PC-3 (cell line): ENCODE results near the gene TNP2. TPM values are rescaled to one million over a fixed set of nuclear protein-coding genes. Genes with fewer than 3 reads are reported as not detected.

Experiments used
- ATAC-seq: fragments of 200-7000 bp; cut with Tn5 transposase; 2 replicates; pipeline ENCODE4 v1.9.1; 2020; ENCODE audit warnings: mild to moderate bottlenecking, moderate library complexity
- BruUV-seq: library from RNA; stranded (reverse); fragments of 400-500 nt; replicated peaks from 2 replicates; lab custom pipeline; 2021; lab: Mats Ljungman, UMichigan
- CTCF ChIA-PET: fragments of 300-600 bp; sonication (Branson Sonifier 250); formaldehyde crosslinking; loops from one replicate; lab custom pipeline; 2022; ENCODE audit warnings: antibody characterized with exemption; lab: Charles Lee
- POLR2A ChIA-PET: fragments of 300-600 bp; sonication (Branson Sonifier 250); formaldehyde crosslinking; loops from one replicate; lab custom pipeline; 2022; ENCODE audit warnings: antibody characterized with exemption; ENCODE audit not compliant: unreplicated experiment; lab: Charles Lee
- DNase-seq: peaks from one replicate; pipeline ENCODE4 v3.0.0-alpha.2; 2015
- H2AFZ ChIP-seq: fragments of 300-600 bp; sonication (generic); 2 replicates; pipeline ENCODE4 v1.6.0; 2016; ENCODE audit warnings: antibody characterized with exemption, low read length
- H3F3A ChIP-seq: fragments of 300-600 bp; sonication (generic); one replicate; pipeline ENCODE4 v1.6.0; 2017; ENCODE audit warnings: antibody characterized with exemption, low read length, control low read depth, mild to moderate bottlenecking; ENCODE audit not compliant: unreplicated experiment
- H3K27ac ChIP-seq: fragments of 300-600 bp; sonication (generic); 2 replicates; pipeline ENCODE4 v1.5.1; 2016; ENCODE audit warnings: mild to moderate bottlenecking, low read length
- H3K27me3 ChIP-seq: fragments of 300-600 bp; sonication (generic); 2 replicates; pipeline ENCODE4 v1.6.1; 2016; ENCODE audit warnings: low read length, mixed read lengths
- H3K36me3 ChIP-seq: fragments of 300-600 bp; sonication (generic); 2 replicates; pipeline ENCODE4 v1.6.1; 2016; ENCODE audit warnings: low read depth, mixed run types, low read length, mixed read lengths
- H3K4me1 ChIP-seq: fragments of 300-600 bp; sonication (generic); 2 replicates; pipeline ENCODE4 v1.5.1; 2016; ENCODE audit warnings: low read length; ENCODE audit not compliant: insufficient read depth
- H3K4me2 ChIP-seq: fragments of 300-600 bp; sonication (generic); 2 replicates; pipeline ENCODE4 v1.6.0; 2016; ENCODE audit warnings: low read length
- H3K4me3 ChIP-seq: fragments of 300-600 bp; sonication (generic); 2 replicates; pipeline ENCODE4 v1.5.1; 2016; ENCODE audit warnings: mild to moderate bottlenecking, low read length, mixed read lengths
- H3K79me2 ChIP-seq: fragments of 300-600 bp; sonication (generic); 2 replicates; pipeline ENCODE4 v1.6.1; 2017; ENCODE audit warnings: low read length, mixed read lengths
- H3K9ac ChIP-seq: fragments of 300-600 bp; sonication (generic); 2 replicates; pipeline ENCODE4 v1.6.0; 2016; ENCODE audit warnings: mild to moderate bottlenecking, low read length
- H3K9me2 ChIP-seq: fragments of 300-600 bp; sonication (generic); replicated peaks from 2 replicates; pipeline ENCODE4 v1.6.1; 2016; ENCODE audit warnings: mixed run types, low read length, mixed read lengths
- H3K9me3 ChIP-seq: fragments of 300-600 bp; sonication (generic); 2 replicates; pipeline ENCODE4 v1.6.1; 2016; ENCODE audit warnings: low read length, mixed read lengths
- H4K20me1 ChIP-seq: fragments of 300-600 bp; sonication (generic); 2 replicates; pipeline ENCODE4 v1.6.1; 2016; ENCODE audit warnings: low read length, mixed read lengths
- EZH2 ChIP-seq: fragments of 300-600 bp; sonication (generic); IDR thresholded peaks from one replicate; pipeline ENCODE4 v1.6.1; 2017; ENCODE audit warnings: antibody characterized with exemption, mild to moderate bottlenecking, low read length; ENCODE audit not compliant: unreplicated experiment
- EZH2phosphoT487 ChIP-seq: fragments of 300-600 bp; sonication (generic); IDR thresholded peaks from 2 replicates; pipeline ENCODE4 v1.6.1; 2018; ENCODE audit warnings: mild to moderate bottlenecking, antibody characterized with exemption, low read length, borderline replicate concordance
- intact Hi-C: fragments of 100-400 bp; cut with micrococcal nuclease; formaldehyde crosslinking; loops from 2 replicates; pipeline ENCODE4 v1.9.0; 2023
- total RNA-seq: library from RNA; depleted of rRNA; stranded (reverse); fragments of >200 nt; gene quantifications from 2 replicates; pipeline ENCODE4 v1.2.3, GENCODE V29; 2014
- TF ChIP-seq, protein P1 (sequence below): fragments of 300-600 bp; sonication (generic); conservative IDR thresholded peaks from 2 replicates; pipeline ENCODE4 v1.5.1; 2017; ENCODE audit warnings: antibody characterized with exemption, low read depth, mild to moderate bottlenecking, low read length

TNP2 gene
- total RNA-seq, 1 experiment from 2014 or later: not detected

GRCh38 chr16:11236461-11237254 lies 32.5 kb downstream of the TNP2 start:
- Histone ChIP-seq H3K4me1 (no peaks in the 10 kb centered on the region), H4K20me1 (no peaks in the 10 kb centered on the region), H3K4me2 (no peak overlapping the region), H3K9me2 (no peaks in the 10 kb centered on the region), H3K27me3 (no peaks in the 10 kb centered on the region), H3K27ac (no peak overlapping the region), H2AFZ (no peak overlapping the region), H3K4me3 (no peak overlapping the region), H3F3A (no peaks in the 10 kb centered on the region), H3K9me3 (no peaks in the 10 kb centered on the region), H3K79me2 (no peaks in the 10 kb centered on the region), H3K9ac (no peak overlapping the region), H3K36me3 (no peaks in the 10 kb centered on the region)
- ChIA-PET CTCF (no interaction called here), POLR2A (no interaction called here)
- intact Hi-C loops: no loop called here
- TF ChIP-seq, protein P1, sequence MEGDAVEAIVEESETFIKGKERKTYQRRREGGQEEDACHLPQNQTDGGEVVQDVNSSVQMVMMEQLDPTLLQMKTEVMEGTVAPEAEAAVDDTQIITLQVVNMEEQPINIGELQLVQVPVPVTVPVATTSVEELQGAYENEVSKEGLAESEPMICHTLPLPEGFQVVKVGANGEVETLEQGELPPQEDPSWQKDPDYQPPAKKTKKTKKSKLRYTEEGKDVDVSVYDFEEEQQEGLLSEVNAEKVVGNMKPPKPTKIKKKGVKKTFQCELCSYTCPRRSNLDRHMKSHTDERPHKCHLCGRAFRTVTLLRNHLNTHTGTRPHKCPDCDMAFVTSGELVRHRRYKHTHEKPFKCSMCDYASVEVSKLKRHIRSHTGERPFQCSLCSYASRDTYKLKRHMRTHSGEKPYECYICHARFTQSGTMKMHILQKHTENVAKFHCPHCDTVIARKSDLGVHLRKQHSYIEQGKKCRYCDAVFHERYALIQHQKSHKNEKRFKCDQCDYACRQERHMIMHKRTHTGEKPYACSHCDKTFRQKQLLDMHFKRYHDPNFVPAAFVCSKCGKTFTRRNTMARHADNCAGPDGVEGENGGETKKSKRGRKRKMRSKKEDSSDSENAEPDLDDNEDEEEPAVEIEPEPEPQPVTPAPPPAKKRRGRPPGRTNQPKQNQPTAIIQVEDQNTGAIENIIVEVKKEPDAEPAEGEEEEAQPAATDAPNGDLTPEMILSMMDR: no peak
- TF ChIP-seq EZH2: no peak
- no peak for TF ChIP-seq EZH2phosphoT487
- no peak for ATAC-seq
- DNase-seq: no peak
- no TSS peak for BruUV-seq

DNA sequence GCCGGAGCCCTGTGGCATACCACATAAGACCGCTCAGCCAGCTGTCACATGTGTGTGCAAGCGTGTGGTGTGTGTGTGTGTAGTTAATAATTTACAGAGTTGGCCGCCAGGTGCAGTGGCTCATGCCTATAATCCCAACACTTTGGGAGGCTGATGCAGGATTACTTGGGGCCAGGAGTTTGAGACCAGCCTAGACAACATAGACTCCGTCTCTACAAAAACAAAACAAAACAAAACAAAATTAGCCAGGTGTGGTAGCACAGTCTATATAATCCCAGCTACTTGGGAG lies 33.5 kb downstream of the TNP2 start:
- Histone ChIP-seq H3K36me3 (no peaks in the 10 kb centered on the region), H3K4me3 (no peak overlapping the region), H3F3A (no peaks in the 10 kb centered on the region), H3K9me2 (no peaks in the 10 kb centered on the region), H3K4me2 (no peak overlapping the region), H3K27ac (no peak overlapping the region), H3K9ac (no peak overlapping the region), H2AFZ (no peak overlapping the region), H3K79me2 (no peaks in the 10 kb centered on the region), H3K9me3 (no peaks in the 10 kb centered on the region), H3K27me3 (no peaks in the 10 kb centered on the region), H3K4me1 (no peaks in the 10 kb centered on the region), H4K20me1 (no peaks in the 10 kb centered on the region)
- POLR2A ChIA-PET: no interaction called here
- intact Hi-C loops: no loop called here
- CTCF ChIA-PET: no interaction called here
- TF ChIP-seq, protein P1: no peak
- TF ChIP-seq EZH2phosphoT487: no peak
- no peak for TF ChIP-seq EZH2
- no peak for ATAC-seq
- DNase-seq: no peak
- no TSS peak for BruUV-seq

DNA sequence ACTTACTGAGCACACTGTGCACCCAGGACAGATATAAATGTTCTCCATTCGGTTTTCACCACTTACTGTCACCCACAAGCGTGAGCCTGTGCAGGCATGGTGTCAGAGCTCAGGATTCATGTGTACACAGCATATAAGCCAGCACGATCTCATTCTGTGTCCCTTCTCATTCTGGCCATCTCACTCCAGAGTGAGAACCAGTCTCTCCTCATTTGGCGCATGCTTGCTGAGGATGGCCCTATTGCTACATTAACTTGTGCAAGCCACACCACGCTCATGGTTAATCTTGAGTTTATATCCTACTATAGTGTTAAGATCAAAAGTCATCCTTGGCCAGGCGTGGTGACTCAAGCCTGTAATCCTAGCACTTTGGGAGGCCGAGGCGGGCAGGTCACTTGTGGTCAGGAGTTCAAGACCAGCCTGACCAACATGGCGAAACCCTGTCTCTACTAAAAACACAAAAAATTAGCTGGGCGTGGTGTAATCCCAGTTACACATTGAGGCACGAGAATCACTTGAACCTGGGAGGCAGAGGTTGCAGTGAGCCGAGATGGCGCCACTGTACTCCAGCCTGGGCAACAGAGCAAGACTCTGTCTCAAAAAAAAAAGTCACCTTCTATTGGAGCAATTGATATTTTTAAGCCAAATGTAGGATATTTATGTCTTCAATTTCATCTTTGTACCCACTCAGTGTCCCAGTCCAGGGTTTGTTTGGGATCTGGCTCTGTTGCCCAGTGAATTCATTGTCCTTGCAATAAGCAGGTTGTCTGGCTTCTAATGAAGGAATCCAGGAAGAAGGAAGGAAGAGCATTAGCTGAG lies 34.0 kb downstream of the TNP2 start:
- no TSS peak for BruUV-seq
- no peak for TF ChIP-seq EZH2phosphoT487
- no peak for TF ChIP-seq EZH2
- TF ChIP-seq, protein P1: no peak
- intact Hi-C loops: no loop called here
- no peaks in the 10 kb centered on the region for H3K4me1 ChIP-seq
- H3K27ac ChIP-seq: no peak overlapping the region
- no peaks in the 10 kb centered on the region for H3K36me3 ChIP-seq
- H2AFZ ChIP-seq: no peak overlapping the region
- no peaks in the 10 kb centered on the region for H3K27me3 ChIP-seq
- no peaks in the 10 kb centered on the region for H3F3A ChIP-seq
- no peaks in the 10 kb centered on the region for H4K20me1 ChIP-seq
- ChIA-PET CTCF (no interaction called here), POLR2A (no interaction called here)
- H3K9ac ChIP-seq: no peak overlapping the region
- no peaks in the 10 kb centered on the region for H3K9me2 ChIP-seq
- DNase-seq (no peak), ATAC-seq (no peak)
- no peaks in the 10 kb centered on the region for H3K79me2 ChIP-seq
- H3K4me2 ChIP-seq: no peak overlapping the region
- no peak overlapping the region for H3K4me3 ChIP-seq
- H3K9me3 ChIP-seq: no peaks in the 10 kb centered on the region
